Measurements from ENCODE around the gene NLRP7.
"Not testable (repeated sequence)": the region's sequence is repeated elsewhere in the genome, so short reads cannot be mapped to it uniquely, and the experiment has no call there.

Gene NLRP7

DNA sequence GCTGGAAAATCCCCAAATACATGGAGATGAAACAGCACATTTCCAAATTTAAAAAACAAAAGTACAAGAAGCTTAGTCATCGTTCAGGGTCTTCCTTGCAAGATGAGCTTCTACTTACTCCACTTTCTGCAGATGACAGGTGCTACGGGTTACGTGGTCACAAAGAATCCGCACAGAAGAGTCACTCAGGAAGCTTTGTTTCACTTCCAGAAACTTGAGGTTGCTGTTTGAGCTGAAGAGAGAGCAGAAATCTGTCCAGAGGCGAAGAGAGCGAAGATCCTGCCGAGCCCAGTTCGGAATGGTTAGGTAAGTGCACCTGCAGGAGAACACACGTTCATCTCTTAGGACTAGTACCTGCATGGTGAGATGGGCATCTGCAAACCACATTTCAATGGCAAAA, 9.4 kb downstream of the NLRP7 start:
- CTCF ChIA-PET: interaction anchor here (0.6 kb wide), 2 partner anchors 34 to 457 kb away, joined by 3 read pairs; no protein-coding TSS in a partner anchor
- H3K27ac ChIP-seq: no peak overlapping the region
- no peak for DNase-seq (ENCODE audit: low spot score)
- TF ChIP-seq, protein P1, sequence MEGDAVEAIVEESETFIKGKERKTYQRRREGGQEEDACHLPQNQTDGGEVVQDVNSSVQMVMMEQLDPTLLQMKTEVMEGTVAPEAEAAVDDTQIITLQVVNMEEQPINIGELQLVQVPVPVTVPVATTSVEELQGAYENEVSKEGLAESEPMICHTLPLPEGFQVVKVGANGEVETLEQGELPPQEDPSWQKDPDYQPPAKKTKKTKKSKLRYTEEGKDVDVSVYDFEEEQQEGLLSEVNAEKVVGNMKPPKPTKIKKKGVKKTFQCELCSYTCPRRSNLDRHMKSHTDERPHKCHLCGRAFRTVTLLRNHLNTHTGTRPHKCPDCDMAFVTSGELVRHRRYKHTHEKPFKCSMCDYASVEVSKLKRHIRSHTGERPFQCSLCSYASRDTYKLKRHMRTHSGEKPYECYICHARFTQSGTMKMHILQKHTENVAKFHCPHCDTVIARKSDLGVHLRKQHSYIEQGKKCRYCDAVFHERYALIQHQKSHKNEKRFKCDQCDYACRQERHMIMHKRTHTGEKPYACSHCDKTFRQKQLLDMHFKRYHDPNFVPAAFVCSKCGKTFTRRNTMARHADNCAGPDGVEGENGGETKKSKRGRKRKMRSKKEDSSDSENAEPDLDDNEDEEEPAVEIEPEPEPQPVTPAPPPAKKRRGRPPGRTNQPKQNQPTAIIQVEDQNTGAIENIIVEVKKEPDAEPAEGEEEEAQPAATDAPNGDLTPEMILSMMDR (conservative IDR thresholded peaks at IDR 0.05; ENCODE audit: low read depth): no peak
- POLR2A ChIA-PET (ENCODE audit: low non-redundant PET): interaction anchor here (0.6 kb wide), 1 partner anchor 12 kb away, joined by 8 read pairs; no protein-coding TSS in a partner anchor

GRCh38 chr19:54928299-54928698, 19.0 kb downstream of the NLRP7 start:
- no peak for DNase-seq (ENCODE audit: low spot score)
- TF ChIP-seq, protein P1 (conservative IDR thresholded peaks at IDR 0.05; ENCODE audit: low read depth): no peak
- POLR2A ChIA-PET (ENCODE audit: low non-redundant PET): no interaction called here
- CTCF ChIA-PET: no interaction called here
- no peak overlapping the region for H3K27ac ChIP-seq

DNA sequence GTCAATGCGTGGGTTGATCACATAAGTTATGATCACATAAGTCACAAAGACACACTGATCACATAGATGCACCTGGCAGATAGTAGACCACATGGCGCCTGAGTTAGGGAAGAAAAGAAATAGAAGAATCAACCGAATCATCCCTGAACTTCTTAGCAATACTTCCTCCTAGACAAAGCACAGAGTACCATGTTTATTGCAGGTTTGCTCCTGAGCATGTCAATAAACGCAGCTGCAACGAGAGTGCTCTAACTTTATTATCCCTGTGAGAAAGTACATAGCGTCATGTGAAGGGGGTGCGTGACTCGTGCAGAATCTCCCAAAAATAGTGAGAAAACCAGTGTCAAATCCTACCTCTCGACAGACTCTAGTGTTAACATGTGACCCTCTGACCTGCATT, 24.1 kb downstream of the NLRP7 start:
- no peak for DNase-seq (ENCODE audit: low spot score)
- CTCF ChIA-PET: no interaction called here

GRCh38 chr19:54921082-54921481, 26.2 kb downstream of the NLRP7 start:
- POLR2A ChIA-PET (ENCODE audit: low non-redundant PET): no interaction called here
- CTCF ChIA-PET: interaction anchor here (0.6 to 0.7 kb wide), 2 partner anchors 37 to 247 kb away, joined by 3 to 6 read pairs; no protein-coding TSS in a partner anchor
- H3K27ac ChIP-seq: no peak overlapping the region
- TF ChIP-seq, protein P1 (conservative IDR thresholded peaks at IDR 0.05; ENCODE audit: low read depth): no peak
- no peak for DNase-seq (ENCODE audit: low spot score)

More for the DNA sequence above, 24.1 kb downstream of the NLRP7 start:
- TF ChIP-seq, protein P1 (conservative IDR thresholded peaks at IDR 0.05; ENCODE audit: low read depth): no peak
- POLR2A ChIA-PET (ENCODE audit: low non-redundant PET): no interaction called here
- no peak overlapping the region for H3K27ac ChIP-seq

DNA sequence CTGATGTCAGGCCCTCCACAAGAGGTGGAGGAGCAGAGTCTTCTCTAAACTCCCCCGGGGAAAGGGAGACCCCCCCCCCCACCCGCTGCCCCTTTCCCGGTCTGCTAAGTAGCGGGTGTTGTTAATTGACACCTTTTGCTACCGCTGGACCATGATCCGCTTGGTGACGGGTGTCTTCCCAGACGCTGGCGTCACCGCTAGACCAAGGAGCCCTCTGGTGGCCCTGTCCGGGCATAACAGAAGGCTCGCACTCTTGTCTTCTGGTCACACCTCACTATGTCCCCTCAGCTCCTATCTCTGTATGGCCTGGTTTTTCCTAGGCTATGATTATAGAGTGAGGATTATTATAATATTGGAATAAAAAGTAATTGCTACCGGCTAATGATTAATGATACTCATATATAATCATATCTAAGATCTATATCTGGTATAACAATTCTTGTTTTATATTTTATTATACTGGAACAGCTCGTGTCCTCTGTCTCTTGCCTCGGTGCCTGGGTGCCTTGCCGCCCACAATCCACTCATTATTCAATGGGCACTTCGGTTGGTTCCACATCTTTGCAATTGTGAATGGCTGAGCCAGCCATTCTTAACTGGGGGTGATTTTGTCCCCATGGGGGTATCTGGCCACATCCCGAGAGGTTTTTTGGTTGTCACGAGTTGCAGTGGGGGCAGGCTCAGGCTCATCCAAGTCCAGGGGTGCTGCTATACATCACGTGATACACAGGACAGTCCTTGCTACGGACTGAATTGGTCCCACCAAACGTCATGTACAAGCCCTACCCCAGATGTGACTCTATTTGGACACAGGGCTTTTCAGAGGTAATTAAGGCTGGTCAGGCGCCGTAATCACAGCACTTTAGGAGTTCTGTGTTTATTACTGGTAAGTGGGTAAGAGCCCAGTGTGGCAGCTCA, 27.4 kb downstream of the NLRP7 start:
- POLR2A ChIA-PET (ENCODE audit: low non-redundant PET): not testable (repeated sequence)
- CTCF ChIA-PET: interaction anchor here (1.0 kb wide), 1 partner anchor 245 kb away, joined by 3 read pairs; no protein-coding TSS in a partner anchor

DNA sequence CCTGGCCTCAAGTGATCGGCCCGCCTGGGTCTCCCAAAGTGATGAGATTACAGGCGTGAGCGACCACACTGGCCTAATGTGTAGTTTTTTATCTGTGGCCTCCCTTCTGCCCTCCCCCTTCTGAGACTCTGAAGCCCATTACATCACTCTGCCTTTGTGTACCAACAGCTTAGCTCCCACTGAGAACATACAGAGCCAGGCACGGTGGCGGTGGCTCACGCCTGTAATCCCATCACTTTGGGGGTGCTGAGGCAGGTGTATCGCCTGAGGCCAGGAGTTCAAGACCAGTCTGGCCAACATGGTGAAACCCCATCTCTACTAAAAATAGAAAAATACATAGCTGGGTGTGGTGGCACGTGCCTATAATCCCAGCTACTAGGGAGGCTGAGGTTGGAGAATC, 28.8 kb downstream of the NLRP7 start:
- TF ChIP-seq, protein P1 (conservative IDR thresholded peaks at IDR 0.05; ENCODE audit: low read depth): no peak
- DNase-seq (ENCODE audit: low spot score): no peak
- POLR2A ChIA-PET (ENCODE audit: low non-redundant PET): no interaction called here
- CTCF ChIA-PET: no interaction called here
- no peak overlapping the region for H3K27ac ChIP-seq

More for the DNA sequence above, 27.4 kb downstream of the NLRP7 start:
- TF ChIP-seq, protein P1 (conservative IDR thresholded peaks at IDR 0.05; ENCODE audit: low read depth): peak; percentile 57
- not testable (repeated sequence) for H3K27ac ChIP-seq; DNase-seq (ENCODE audit: low spot score)
